Thymus (tissue), 11 donors: ENCODE data around the gene NOX3. TPM values are rescaled to one million over a fixed set of nuclear protein-coding genes. Genes with fewer than 3 reads are reported as not detected.
"Not testable (repeated sequence)": the region's sequence is repeated elsewhere in the genome, so short reads cannot be mapped to it uniquely, and the experiment has no call there.

ENCODE experiments used
- DNase-seq, 9 donors: peaks; one replicate each; pipeline ENCODE4 v3.0.0-alpha.2; 2013; ENCODE audit warnings: low spot score in 9 of 9, low read depth in 6 of 9, missing footprints in 1 of 9
- H3K27ac ChIP-seq, 2 donors: one replicate each; pipeline ENCODE4 v1.5.1; 2013; ENCODE audit warnings: control low read depth in 1 of 2, low read depth in 1 of 2, low read length in 1 of 2, mild to moderate bottlenecking in 1 of 2, moderate library complexity in 1 of 2
- H3K27me3 ChIP-seq, 2 donors: one replicate each; pipeline ENCODE4 v1.5.1; 2013; ENCODE audit warnings: low read length in 1 of 2; ENCODE audit not compliant: control insufficient read depth in 2 of 2, insufficient read depth in 1 of 2
- H3K36me3 ChIP-seq, 2 donors: one replicate each; pipeline ENCODE4 v1.5.1; 2013; ENCODE audit warnings: low read length in 1 of 2, mild to moderate bottlenecking in 1 of 2, moderate library complexity in 1 of 2; ENCODE audit not compliant: control insufficient read depth in 2 of 2, insufficient read depth in 2 of 2
- H3K4me1 ChIP-seq, 2 donors: one replicate each; pipeline ENCODE4 v1.5.1; 2013; ENCODE audit warnings: low read length in 2 of 2; ENCODE audit not compliant: control insufficient read depth in 2 of 2, insufficient read depth in 2 of 2
- H3K4me3 ChIP-seq, 2 donors: one replicate each; pipeline ENCODE4 v1.5.1; 2013; ENCODE audit warnings: low read length in 2 of 2, control low read depth in 1 of 2, mild to moderate bottlenecking in 1 of 2
- H3K9me3 ChIP-seq, 2 donors: one replicate each; pipeline ENCODE4 v1.5.1; 2013; ENCODE audit warnings: low read length in 1 of 2, mild to moderate bottlenecking in 1 of 2; ENCODE audit not compliant: control insufficient read depth in 2 of 2, insufficient read depth in 1 of 2
- WGBS: extraction: QIAGEN DNeasy Blood & Tissue Kit; methylation state at CpG from one replicate; pipeline ENCODE4 v1.1.7; 2013; 5-methylcytosine and 5-hydroxymethylcytosine counted together
- polyA plus RNA-seq: library from polyadenylated mRNA; stranded (reverse); fragments of 200-250 nt; gene quantifications from one replicate; pipeline ENCODE4 v1.2.3, GENCODE V29; 2013
- total RNA-seq: library from RNA; stranded (reverse); fragments of 120-200 nt; gene quantifications from one replicate; pipeline ENCODE4 v1.2.4, GENCODE V29; 2013
- donor health status: healthy.

NOX3 gene
- total and polyA plus RNA-seq, 2 donors: not detected

GRCh38 chr6:155451530-155451929 is 4.1 kb downstream of the NOX3 start:
- not testable (repeated sequence) for H3K9me3 ChIP-seq, H3K4me3 ChIP-seq, H3K36me3 ChIP-seq, H3K27me3 ChIP-seq, H3K27ac ChIP-seq, DNase-seq, H3K4me1 ChIP-seq
- 85% methylated on average over 7 of the region's 7 CpGs for WGBS

DNA sequence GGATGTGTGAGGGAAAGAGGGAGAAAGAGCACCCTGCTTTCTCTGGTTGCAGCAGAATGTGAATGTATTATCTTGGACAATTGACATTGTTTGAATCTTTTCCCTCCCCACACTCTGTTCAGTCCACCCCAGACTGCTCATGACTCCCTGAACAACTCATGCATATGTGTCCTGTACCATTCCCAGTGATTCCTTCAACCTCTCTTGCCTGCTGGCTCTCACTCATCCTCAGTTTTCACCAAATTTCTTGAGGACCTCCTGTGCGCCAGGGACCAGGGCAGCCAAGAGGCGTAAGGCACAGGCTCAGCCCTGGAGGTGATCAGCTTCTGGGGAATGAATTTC is 5.4 kb downstream of the NOX3 start:
- DNase-seq: no peak

DNA sequence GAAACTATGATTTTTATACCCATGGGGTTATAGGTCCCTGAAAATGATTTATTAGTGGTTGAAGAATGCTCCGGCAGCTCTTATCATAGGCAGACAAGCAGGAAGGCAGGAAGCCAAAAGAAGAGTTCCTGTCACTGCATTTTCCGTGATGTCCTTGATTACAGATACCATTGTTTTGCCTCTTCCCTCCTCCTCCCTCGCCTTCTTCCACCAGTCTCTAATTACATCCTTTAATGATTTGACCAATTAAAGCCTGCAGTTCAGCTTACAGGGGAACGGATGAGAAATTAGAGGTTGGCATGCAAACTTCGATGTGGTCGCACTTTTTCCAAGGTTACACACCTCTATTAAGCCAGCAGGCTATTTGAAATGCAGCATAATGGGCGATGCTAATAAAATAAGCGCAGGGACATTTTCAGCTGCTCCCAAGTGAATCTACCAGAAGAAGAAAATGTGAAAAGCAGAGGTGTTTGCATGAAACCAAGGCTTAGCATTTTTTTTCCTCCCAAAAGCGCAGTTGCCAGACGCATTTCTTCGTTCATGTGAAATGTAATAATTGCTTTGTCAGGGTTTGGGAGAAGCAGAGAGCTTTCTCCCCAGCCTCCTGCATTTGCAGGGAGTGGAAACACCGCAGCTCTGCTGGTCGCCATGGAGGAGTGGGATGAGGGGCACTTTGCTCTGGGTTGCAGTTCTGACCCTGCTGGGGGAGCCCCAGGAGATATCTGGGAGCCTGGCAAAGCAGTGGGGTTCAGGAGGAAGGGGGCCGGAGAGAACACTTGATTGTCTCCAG is 6.0 kb downstream of the NOX3 start:
- DNase-seq: no peak
- no peaks in the 10 kb centered on the region for H3K9me3 ChIP-seq
- no peaks in the 10 kb centered on the region for H3K27me3 ChIP-seq
- H3K27ac ChIP-seq: no peak overlapping the region
- no peak overlapping the region for H3K4me3 ChIP-seq
- 75% methylated on average over 14 of the region's 14 CpGs for WGBS
- no peaks in the 10 kb centered on the region for H3K36me3 ChIP-seq
- H3K4me1 ChIP-seq: no peaks in the 10 kb centered on the region

More for the DNA sequence above, 5.4 kb downstream of the NOX3 start:
- H3K4me1 ChIP-seq: no peaks in the 10 kb centered on the region
- H3K9me3 ChIP-seq: no peaks in the 10 kb centered on the region
- no peaks in the 10 kb centered on the region for H3K36me3 ChIP-seq
- no peaks in the 10 kb centered on the region for H3K27me3 ChIP-seq
- H3K27ac ChIP-seq: no peak overlapping the region
- H3K4me3 ChIP-seq: no peak overlapping the region
- WGBS: over 99% methylated on average over 2 of the region's 2 CpGs

- H3K27ac ChIP-seq: no peak overlapping the region
Observed at GRCh38 chr6:155448668-155449449, 6.8 kb downstream of the NOX3 start.

GRCh38 chr6:155447949-155448348 is 7.7 kb downstream of the NOX3 start:
- Histone ChIP-seq H3K27ac (no peak overlapping the region), H3K9me3 (no peaks in the 10 kb centered on the region), H3K4me3 (no peak overlapping the region), H3K4me1 (no peaks in the 10 kb centered on the region), H3K36me3 (no peaks in the 10 kb centered on the region), H3K27me3 (no peaks in the 10 kb centered on the region)
- no peak for DNase-seq

More at GRCh38 chr6:155448668-155449449, 6.8 kb downstream of the NOX3 start:
- H3K9me3 ChIP-seq: no peaks in the 10 kb centered on the region
- H3K4me3 ChIP-seq: no peak overlapping the region
- no peaks in the 10 kb centered on the region for H3K4me1 ChIP-seq
- H3K36me3 ChIP-seq: no peaks in the 10 kb centered on the region
- no peak for DNase-seq
- 55% methylated on average over 5 of the region's 5 CpGs for WGBS
- no peaks in the 10 kb centered on the region for H3K27me3 ChIP-seq

GRCh38 chr6:155444952-155445903 is 10.4 kb downstream of the NOX3 start:
- 83% methylated on average over 9 of the region's 9 CpGs for WGBS
- no peak overlapping the region for H3K27ac ChIP-seq
- DNase-seq: no peak

DNA sequence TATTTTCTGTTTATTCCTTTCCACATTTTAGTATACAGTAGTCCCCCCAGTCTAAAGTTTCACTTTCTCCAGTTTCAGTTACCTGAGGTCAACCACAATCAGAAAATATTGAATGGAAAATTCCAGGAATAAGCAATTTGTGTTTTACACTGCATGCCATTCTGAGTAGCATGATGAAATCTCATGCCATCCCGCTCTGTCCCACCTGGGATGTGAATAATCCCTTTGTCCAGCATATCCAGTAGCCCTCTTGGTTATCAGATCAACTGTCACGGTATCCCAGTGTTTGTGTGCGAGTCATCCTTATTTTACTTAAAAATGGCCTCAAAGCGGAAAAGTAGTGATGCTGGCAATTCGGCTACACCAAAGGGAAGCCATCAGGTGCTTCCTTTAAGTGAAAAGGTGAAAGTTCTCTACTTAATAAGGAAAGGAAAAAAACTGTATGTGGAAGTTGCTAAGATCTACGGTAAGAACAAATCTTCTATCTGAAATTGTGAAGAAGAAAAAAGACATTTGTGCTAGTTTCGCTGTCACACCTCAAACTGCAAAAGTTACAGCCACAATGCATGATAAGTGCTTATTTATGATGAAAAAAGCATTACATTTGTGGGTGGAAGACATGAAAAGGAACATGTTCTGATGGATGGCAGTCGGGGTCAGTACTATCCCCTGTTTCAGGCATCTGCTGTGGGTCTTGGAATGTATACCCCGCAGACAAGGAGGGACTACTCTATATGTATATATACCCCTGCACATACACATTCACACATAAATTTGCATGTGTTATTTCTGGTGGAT is 11.3 kb downstream of the NOX3 start:
- Histone ChIP-seq H3K9me3 (no peaks in the 10 kb centered on the region), H3K27me3 (no peaks in the 10 kb centered on the region), H3K4me1 (no peaks in the 10 kb centered on the region), H3K27ac (no peak overlapping the region), H3K4me3 (no peak overlapping the region), H3K36me3 (no peaks in the 10 kb centered on the region)
- 95% methylated on average over 9 of the region's 9 CpGs for WGBS
- DNase-seq: no peak

More at GRCh38 chr6:155444952-155445903, 10.4 kb downstream of the NOX3 start:
- Histone ChIP-seq H3K4me1 (no peaks in the 10 kb centered on the region), H3K4me3 (no peak overlapping the region), H3K9me3 (no peaks in the 10 kb centered on the region), H3K27me3 (no peaks in the 10 kb centered on the region), H3K36me3 (no peaks in the 10 kb centered on the region)

GRCh38 chr6:155443168-155443567 is 12.5 kb downstream of the NOX3 start:
- Histone ChIP-seq H3K36me3 (no peaks in the 10 kb centered on the region), H3K4me3 (no peak overlapping the region), H3K4me1 (no peaks in the 10 kb centered on the region), H3K27ac (no peak overlapping the region), H3K9me3 (no peaks in the 10 kb centered on the region), H3K27me3 (no peaks in the 10 kb centered on the region)
- 98% methylated on average over 9 of the region's 9 CpGs for WGBS
- DNase-seq: no peak
